Measurements from ENCODE around the gene EIF5B.
A peak's percentile ranks its signal among the peaks of the same experiment; 100 is the strongest.

Gene EIF5B

GRCh38 chr2:99417396-99417795, 80.2 kb downstream of the EIF5B start:
- no peak for DNase-seq

- no peak for DNase-seq
Observed at GRCh38 chr2:99420031-99420430, 82.8 kb downstream of the EIF5B start.

DNA sequence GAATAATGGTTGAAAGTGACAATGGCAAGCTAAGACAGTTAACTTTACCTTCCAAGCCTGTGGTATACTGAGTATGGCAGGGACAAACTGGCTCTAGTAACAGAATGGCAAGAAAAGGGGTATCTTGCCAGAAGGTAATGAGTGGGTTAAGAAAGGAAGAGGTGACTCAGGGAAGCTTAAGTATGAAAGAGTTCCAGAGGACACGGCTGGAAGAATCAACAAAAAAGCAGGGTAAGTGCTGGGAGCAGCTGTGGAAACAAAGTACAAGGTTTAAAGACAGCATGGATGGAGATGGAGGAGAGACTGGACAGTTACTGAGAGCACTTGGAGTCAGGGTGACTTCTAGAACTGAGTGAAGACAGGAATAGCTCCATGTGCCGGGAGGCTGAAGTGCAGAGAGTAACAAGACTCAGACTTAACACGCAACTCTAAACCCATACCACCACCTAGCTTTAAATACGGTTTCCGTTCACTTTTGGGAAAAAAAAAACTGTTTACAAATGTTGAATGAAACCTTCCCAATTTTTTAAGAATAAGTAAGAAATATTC, 83.6 kb downstream of the EIF5B start:
- DNase-seq, result no peak

DNA sequence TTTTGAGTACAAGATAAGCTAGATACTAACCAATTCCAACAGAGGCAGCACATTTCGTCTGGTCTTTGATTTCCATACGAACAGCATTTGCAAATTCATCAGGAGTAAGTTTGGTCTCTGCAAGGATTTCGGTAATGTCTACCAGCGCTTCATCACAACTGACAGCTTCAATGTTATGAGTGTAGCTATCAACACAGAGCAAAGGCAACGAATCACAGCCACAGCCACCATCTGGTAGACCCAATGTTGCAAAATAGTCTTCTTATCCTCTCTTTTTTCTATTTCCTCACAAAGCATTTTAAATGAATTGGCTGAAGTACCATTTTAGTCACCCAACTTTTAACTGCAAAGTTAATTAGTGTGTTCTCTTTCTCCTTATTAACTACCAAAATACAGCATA, 84.3 kb downstream of the EIF5B start:
- no peak for DNase-seq

- no peak for DNase-seq
Observed at GRCh38 chr2:99422599-99422998, 85.4 kb downstream of the EIF5B start.

DNA sequence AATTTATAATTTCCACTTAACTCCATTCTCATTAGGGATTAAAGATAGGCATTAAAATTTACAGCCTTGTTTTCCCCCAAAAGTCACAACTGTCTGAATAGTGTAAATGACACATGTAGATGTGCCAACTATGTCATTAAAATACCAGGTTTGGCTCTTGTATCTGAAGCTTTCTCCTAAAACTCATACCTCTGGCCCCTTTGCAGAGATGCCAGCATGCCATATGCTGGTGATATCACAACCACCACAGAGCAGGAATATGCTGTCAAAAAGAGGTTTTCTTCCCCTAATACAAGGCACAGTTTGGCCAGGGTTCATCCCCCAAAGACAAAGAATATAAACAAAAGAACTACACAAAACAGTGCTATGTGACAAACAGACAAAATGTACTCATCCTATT, 87.2 kb downstream of the EIF5B start:
- DNase-seq, result no peak

GRCh38 chr2:99425022-99425421, 87.8 kb downstream of the EIF5B start:
- no peak for DNase-seq

DNA sequence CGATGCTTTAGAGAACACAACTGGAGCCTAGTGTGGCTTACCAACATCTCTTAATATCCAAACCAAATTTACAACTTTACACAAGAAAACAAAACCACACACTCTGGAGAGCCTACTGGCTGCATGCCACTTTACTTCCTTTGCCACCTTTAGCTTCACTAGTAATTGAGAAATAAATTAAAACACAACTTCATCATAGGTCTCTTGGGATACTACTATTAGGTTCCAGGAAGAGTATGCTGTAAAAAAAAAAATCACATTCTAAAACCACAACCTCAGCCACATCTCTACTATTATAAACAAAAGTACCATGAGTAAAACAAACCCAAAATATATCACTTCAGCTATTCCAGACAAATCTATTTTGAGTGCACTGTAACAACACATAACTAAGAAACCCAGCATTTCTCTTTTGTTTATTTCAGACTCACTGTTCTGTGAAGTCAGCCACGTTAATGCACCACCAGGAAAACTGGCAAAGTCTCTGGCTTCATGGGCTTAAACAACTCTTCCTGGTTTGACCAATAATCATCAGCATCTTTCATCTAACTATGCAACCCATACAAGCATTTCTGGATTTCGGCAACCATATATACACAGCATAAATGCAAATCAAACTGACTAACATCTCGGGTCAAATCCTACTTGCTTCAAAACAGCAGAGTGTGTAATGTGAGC, 93.6 kb downstream of the EIF5B start:
- no peak for DNase-seq

DNA sequence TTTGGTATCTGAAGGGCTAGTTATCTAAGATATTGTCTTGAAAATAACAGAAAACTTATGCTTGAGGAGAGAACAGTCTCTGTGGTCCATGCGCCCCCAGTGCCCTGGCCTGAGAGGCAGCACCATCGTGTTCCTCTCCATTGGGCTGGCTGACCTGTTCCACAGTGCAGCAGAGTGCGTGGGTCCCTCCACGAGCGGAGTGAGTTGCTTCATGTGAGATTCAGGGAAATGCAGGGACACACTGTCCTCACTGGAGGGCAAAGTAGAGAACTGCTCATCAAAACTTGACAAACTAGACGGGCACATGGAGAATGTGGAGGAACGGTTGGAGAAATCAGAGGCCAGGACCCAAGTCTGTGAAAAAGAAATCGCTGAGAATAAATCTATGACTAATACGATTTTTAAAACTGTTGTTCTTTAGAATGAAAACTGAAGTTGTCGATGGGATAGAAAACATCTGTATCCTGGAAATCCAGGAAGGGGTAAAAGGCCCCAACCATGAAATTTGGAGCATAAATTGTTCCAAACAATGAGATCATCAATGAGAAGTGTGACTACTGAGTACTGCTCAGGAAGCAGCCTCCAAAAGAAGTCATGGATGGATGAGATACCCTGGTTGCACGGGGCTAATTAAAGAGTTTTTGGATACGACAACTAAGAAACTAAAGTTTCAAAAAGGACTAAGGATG, 94.5 kb downstream of the EIF5B start:
- no peak for DNase-seq

GRCh38 chr2:99433340-99433739, 96.2 kb downstream of the EIF5B start:
- DNase-seq, result no peak

DNA sequence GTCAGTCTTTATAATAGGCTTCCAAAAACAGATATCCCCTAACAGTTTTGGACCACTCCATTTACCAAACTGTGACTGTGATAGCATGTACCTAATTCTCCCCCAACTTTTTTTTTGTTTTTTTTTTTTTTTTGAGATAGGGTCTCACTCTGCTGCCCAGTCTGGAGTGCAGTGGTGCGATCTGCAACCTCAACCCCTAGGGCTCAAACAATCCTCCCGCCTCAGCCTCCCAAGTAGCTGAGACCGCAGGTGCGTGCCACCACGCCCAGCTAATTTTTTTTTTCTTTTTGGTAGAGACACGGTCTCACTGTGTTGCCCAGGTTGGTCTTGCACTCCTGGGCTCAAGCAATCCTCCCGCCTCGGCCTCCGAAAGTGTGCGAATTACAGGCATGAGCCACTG, 99.7 kb downstream of the EIF5B start:
- DNase-seq, result no peak

- DNase-seq, result no peak
Observed at GRCh38 chr2:99439971-99440505, 102.8 kb downstream of the EIF5B start.

- peak; percentile 68 for DNase-seq
Observed at GRCh38 chr2:99442837-99443236, 105.6 kb downstream of the EIF5B start.

- DNase-seq, result no peak
Observed at GRCh38 chr2:99444222-99444621, 107.0 kb downstream of the EIF5B start.

GRCh38 chr2:99445065-99445464, 107.9 kb downstream of the EIF5B start:
- no peak for DNase-seq

DNA sequence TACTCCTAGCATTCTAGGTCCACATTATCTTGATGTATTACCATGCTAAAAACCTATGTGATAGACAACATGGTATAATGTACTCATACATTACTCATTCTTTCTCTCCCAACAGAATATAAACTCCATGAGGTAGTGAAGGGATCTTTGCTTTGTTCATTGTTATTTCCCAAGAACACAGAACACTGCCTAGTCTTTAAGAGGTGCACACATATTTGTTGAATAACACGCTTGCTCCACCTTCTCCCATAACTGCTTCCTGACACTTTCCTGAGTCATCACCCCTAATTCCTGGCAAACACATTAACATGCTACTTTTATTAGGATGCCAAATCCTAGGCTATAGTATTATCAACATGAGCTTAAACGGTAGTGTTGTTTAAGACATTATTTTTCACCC, 111.4 kb downstream of the EIF5B start:
- DNase-seq, result no peak

DNA sequence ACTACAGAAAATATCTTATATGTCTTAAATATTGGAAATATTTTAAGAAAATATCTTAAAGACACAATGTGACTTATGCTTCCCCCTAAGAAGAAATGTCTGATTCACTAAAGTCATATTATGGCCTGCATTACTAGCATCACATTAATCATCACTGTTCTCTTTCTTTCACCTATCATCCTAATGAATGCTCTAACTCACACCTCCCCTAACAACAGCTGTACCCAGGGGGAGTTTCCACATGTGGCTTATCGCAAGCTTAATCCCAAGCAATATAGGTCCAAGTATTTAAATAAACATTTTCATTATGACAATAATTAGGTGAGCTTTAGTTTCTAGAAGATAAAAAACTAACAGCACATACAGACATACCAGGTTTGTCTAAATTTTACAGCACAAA, 113.0 kb downstream of the EIF5B start:
- DNase-seq, result no peak
